ENCODE results near the gene HSFY2.
"Not testable (repeated sequence)": the region's sequence is repeated elsewhere in the genome, so short reads cannot be mapped to it uniquely, and the experiment has no call there.

GRCh38 chrY:18788757-18789406, 15.3 kb upstream of the HSFY2 start:
- not testable (repeated sequence) for TF ChIP-seq POLR2A (IDR thresholded peaks at IDR 0.05; ENCODE audit: low read depth, low read length); EZH2 (IDR thresholded peaks at IDR 0.05; ENCODE audit: borderline replicate concordance, low read depth, low read length, severe bottlenecking); GATA2 (IDR thresholded peaks at IDR 0.05; ENCODE audit: insufficient read depth, insufficient read length, low read depth, low read length); JUN (IDR thresholded peaks at IDR 0.05; ENCODE audit: borderline replicate concordance, insufficient read depth, insufficient read length, low read depth); MYC (IDR thresholded peaks at IDR 0.05; ENCODE audit: low read depth, low read length); POLR2AphosphoS5 (IDR thresholded peaks at IDR 0.05; ENCODE audit: insufficient read depth, low read depth, low read length); FOS (IDR thresholded peaks at IDR 0.05; ENCODE audit: borderline replicate concordance, insufficient read depth, low read length)
- TF ChIP-seq, protein P1, sequence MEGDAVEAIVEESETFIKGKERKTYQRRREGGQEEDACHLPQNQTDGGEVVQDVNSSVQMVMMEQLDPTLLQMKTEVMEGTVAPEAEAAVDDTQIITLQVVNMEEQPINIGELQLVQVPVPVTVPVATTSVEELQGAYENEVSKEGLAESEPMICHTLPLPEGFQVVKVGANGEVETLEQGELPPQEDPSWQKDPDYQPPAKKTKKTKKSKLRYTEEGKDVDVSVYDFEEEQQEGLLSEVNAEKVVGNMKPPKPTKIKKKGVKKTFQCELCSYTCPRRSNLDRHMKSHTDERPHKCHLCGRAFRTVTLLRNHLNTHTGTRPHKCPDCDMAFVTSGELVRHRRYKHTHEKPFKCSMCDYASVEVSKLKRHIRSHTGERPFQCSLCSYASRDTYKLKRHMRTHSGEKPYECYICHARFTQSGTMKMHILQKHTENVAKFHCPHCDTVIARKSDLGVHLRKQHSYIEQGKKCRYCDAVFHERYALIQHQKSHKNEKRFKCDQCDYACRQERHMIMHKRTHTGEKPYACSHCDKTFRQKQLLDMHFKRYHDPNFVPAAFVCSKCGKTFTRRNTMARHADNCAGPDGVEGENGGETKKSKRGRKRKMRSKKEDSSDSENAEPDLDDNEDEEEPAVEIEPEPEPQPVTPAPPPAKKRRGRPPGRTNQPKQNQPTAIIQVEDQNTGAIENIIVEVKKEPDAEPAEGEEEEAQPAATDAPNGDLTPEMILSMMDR (IDR thresholded peaks at IDR 0.05; ENCODE audit: extremely low read depth in 1 of 2, insufficient read depth in 1 of 2, low read depth in 1 of 2, low read length in 2 of 2): not testable (repeated sequence)
- TF ChIP-seq, protein P2, sequence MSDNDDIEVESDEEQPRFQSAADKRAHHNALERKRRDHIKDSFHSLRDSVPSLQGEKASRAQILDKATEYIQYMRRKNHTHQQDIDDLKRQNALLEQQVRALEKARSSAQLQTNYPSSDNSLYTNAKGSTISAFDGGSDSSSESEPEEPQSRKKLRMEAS (IDR thresholded peaks at IDR 0.05; ENCODE audit: insufficient read depth, insufficient read length): not testable (repeated sequence)

Data from endothelial cell of umbilical vein (primary cell).